ENCODE results near the gene INTS11. TPM values are rescaled to one million over a fixed set of nuclear protein-coding genes. Genes with fewer than 3 reads are reported as not detected.

Gene INTS11
- total and polyA plus RNA-seq, 2 of the 13 experiments (the other 11 are each of a cell fraction or from before 2014, with no cell fraction given): 52.8 to 94.8 TPM

DNA sequence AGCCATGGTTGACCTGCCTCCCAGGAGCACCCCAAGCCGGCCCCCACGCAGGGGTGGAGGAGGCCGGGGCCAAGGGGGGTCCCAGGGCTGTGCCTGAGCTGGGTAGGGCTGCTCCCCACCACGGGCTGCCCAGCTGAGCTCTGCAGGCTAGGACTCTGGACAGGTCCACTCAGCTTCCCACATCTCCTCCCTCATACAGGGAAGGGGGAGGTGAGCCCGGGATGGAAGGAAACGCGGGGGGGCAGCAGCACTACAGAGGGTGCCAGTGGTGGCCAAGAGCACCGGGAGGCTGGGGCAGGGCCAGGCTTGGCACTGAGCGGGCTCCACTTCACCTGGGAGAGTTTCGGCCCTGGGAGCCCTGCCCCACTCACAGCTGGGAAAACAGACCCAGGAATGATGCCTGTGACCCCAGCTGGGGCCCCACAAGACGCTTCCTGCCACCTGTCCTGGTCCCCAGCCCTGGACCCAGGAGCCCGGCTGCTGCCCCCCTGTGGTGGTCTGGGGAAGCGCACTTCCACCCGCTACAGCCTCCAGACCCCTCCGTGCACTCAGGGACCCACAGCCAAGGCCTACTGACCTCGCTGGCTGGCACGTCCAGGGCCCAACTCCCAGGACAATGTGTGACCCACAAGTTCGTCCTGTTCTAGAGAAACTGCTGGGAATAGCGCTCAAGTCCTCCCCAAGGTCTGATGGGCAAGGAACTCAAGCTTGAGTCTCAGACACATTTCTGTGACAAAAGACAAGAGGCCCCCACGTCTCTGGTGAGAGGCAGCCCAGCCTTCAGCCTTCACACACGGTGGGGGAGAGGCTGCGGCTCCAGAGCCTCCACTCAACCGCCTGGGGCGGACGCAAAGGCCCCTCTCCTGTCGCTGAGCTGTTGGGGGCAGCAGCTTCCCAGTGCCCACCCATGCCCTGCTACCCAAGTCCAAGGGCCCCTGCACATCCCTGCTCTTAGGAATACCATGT lies 47.6 kb upstream of the INTS11 start (continued):
- TF ChIP-seq, protein P1, sequence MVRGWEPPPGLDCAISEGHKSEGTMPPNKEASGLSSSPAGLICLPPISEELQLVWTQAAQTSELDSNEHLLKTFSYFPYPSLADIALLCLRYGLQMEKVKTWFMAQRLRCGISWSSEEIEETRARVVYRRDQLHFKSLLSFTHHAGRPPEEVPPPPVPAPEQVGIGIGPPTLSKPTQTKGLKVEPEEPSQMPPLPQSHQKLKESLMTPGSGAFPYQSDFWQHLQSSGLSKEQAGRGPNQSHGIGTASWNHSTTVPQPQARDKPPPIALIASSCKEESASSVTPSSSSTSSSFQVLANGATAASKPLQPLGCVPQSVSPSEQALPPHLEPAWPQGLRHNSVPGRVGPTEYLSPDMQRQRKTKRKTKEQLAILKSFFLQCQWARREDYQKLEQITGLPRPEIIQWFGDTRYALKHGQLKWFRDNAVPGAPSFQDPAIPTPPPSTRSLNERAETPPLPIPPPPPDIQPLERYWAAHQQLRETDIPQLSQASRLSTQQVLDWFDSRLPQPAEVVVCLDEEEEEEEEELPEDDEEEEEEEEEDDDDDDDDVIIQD (CRISPR knock-in tag; IDR thresholded peaks at IDR 0.05; ENCODE audit: low read depth): no peak
- TF ChIP-seq ZNF569 (CRISPR knock-in tag; IDR thresholded peaks at IDR 0.05; ENCODE audit: borderline replicate concordance) (no peak), ZNF256 (CRISPR knock-in tag; conservative IDR thresholded peaks at IDR 0.05) (no peak), HNF4G (IDR thresholded peaks at IDR 0.05; ENCODE audit: borderline replicate concordance, low read depth, low read length) (no peak), HNF4G (CRISPR knock-in tag; IDR thresholded peaks at IDR 0.05; ENCODE audit: borderline replicate concordance, low read depth) (no peak), KLF9 (CRISPR knock-in tag; IDR thresholded peaks at IDR 0.05; ENCODE audit: low read depth) (no peak), ZFY (CRISPR knock-in tag; IDR thresholded peaks at IDR 0.05) (peak; percentile 52; the same call in 1 of the 2 replicates), BRD4 (CRISPR knock-in tag; IDR thresholded peaks at IDR 0.05) (no peak), ZNF547 (CRISPR knock-in tag; IDR thresholded peaks at IDR 0.05) (0 out of 2 replicates have a peak, but pooled peaks have one; percentile 21), ZNF468 (CRISPR knock-in tag; IDR thresholded peaks at IDR 0.05) (no peak), ZBTB7A (CRISPR knock-in tag; IDR thresholded peaks at IDR 0.05) (0 out of 2 replicates have a peak, but pooled peaks have one; percentile 42)
- TF ChIP-seq, protein P2, sequence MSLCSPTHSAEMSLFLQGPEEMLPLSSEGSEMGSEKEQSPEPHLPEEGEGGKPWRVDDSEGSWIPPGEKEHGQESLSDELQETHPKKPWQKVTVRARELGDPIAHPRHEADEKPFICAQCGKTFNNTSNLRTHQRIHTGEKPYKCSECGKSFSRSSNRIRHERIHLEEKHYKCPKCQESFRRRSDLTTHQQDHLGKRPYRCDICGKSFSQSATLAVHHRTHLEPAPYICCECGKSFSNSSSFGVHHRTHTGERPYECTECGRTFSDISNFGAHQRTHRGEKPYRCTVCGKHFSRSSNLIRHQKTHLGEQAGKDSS (CRISPR knock-in tag; IDR thresholded peaks at IDR 0.05; ENCODE audit: borderline replicate concordance, low read depth): no peak; the same call in 1 of the 2 replicates
